Dendritic cell treated with granulocyte-macrophage colony-stimulating factor and Interleukin-4, amounts not matched to agents 40 ng/mL and 50 ng/mL, for 4 days (primary cell): ENCODE measurements around the gene RPS15.

Source experiments
- H3K27ac Mint-ChIP-seq: one replicate; pipeline ENCODE4 v1.8.0; 2022; ENCODE audit warnings: mild to moderate bottlenecking, mixed read lengths
- H3K27me3 Mint-ChIP-seq: one replicate; pipeline ENCODE4 v1.8.0; 2022; ENCODE audit warnings: mild to moderate bottlenecking, mixed read lengths
- H3K36me3 Mint-ChIP-seq: one replicate; pipeline ENCODE4 v1.8.0; 2022; ENCODE audit warnings: low read depth, mixed read lengths
- H3K4me1 Mint-ChIP-seq: one replicate; pipeline ENCODE4 v1.8.0; 2022; ENCODE audit warnings: low read depth, mixed read lengths
- H3K4me3 Mint-ChIP-seq: one replicate; pipeline ENCODE4 v1.8.0; 2022; ENCODE audit warnings: mild to moderate bottlenecking, moderate library complexity, mixed read lengths
- H3K9me3 Mint-ChIP-seq: one replicate; pipeline ENCODE4 v1.8.0; 2022; ENCODE audit warnings: mixed read lengths
- intact Hi-C: fragments of 100-400 bp; cut with micrococcal nuclease; formaldehyde crosslinking; loops from one replicate; pipeline ENCODE4 v1.15.0; 2022

RPS15 gene

GRCh38 chr19:1438035-1438932 lies at the start of gene RPS15:
Gene RPS15 (plus strand): TSS chr19:1438396. CDS start chr19:1438426, 30 bp downstream.
- Mint-ChIP-seq H3K27ac (peak within 1 kb of the TSS; percentile 98), H3K4me3 (peak within 1 kb of the TSS; percentile 100), H3K36me3 (peaks cover 75% of the 10 kb centered on the region), H3K9me3 (no peaks in the 10 kb centered on the region), H3K4me1 (peaks cover 53% of the 10 kb centered on the region), H3K27me3 (no peaks in the 10 kb centered on the region)
- intact Hi-C loops = no loop called here

- H3K36me3 Mint-ChIP-seq = peaks cover 83% of the 10 kb centered on the region
- peaks cover 28% of the 10 kb centered on the region for H3K4me1 Mint-ChIP-seq
- intact Hi-C loops = no loop called here
- no peak overlapping the region for H3K4me3 Mint-ChIP-seq
- H3K27me3 Mint-ChIP-seq = no peaks in the 10 kb centered on the region
- no peak overlapping the region for H3K27ac Mint-ChIP-seq
- no peaks in the 10 kb centered on the region for H3K9me3 Mint-ChIP-seq
Observed at GRCh38 chr19:1388637-1389026, 49.6 kb upstream of the RPS15 start.

DNA sequence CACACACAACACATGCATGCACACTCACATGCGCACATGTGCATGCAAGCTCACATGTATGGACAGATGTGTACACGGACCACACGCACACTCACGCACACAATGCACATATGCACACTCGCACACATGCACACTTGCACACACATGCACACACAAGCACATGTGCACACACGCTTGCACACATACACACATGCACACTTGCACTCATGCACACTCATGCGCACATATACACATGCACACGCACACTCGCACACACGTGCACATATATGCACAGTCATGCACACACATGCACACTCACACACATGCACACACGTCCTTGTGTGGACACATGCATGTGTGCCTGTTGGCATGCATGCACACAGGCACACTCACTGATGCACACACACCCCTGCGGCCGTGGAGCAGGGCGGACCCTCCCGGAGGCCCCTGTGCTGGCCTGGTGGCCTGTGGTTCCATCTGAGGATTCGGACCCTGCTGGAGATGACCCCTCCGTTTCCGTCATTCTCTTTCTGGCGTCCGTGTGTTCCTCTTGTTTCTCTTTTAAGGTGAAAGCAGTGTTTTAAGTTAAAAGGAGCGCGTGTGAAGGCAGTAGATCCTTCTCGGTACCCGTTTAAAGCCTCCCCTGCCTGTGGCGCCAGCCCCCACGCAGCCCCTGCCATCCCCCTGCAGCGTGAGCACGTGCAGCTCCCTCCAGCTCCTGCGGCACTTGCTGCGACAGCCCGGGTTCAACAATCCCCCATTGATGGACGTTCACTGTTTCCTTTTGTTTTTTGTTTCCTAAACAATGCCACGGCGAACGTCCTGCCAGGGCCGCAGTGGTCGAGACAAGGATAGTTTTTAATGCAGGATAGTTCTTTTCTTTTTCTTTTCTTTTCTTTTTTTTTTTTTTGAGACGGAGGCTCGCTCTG lies 48.9 kb upstream of the RPS15 start:
- intact Hi-C loops = no loop called here
- Mint-ChIP-seq H3K27me3 (no peaks in the 10 kb centered on the region), H3K9me3 (no peaks in the 10 kb centered on the region), H3K27ac (no peak overlapping the region), H3K4me1 (peaks cover 28% of the 10 kb centered on the region), H3K4me3 (no peak overlapping the region), H3K36me3 (peaks cover 88% of the 10 kb centered on the region)

DNA sequence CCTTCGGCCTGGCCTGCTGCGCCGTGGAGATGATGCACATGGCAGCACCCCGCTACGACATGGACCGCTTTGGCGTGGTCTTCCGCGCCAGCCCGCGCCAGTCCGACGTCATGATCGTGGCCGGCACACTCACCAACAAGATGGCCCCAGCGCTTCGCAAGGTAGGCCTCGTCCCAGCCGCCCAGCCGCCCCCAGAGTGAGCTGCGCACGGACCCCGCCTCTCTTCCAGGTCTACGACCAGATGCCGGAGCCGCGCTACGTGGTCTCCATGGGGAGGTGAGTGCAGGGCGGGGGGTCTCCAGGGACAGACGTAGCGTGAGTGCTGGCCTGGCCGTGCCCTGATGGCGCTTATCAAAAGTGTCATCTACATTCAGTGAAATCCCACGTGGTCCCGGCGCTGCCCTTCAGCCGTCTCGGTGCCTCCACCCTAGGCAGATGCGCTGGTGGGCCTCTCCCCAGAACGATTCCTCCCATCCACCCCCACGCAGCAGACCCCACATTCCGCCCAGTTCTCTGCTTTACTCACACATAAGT lies 47.2 kb upstream of the RPS15 start:
- peaks cover 16% of the 10 kb centered on the region for H3K4me1 Mint-ChIP-seq
- no peaks in the 10 kb centered on the region for H3K27me3 Mint-ChIP-seq
- H3K36me3 Mint-ChIP-seq = peaks cover 100% of the 10 kb centered on the region
- intact Hi-C loops = no loop called here
- H3K9me3 Mint-ChIP-seq = no peaks in the 10 kb centered on the region
- no peak overlapping the region for H3K27ac Mint-ChIP-seq
- H3K4me3 Mint-ChIP-seq = no peak overlapping the region

DNA sequence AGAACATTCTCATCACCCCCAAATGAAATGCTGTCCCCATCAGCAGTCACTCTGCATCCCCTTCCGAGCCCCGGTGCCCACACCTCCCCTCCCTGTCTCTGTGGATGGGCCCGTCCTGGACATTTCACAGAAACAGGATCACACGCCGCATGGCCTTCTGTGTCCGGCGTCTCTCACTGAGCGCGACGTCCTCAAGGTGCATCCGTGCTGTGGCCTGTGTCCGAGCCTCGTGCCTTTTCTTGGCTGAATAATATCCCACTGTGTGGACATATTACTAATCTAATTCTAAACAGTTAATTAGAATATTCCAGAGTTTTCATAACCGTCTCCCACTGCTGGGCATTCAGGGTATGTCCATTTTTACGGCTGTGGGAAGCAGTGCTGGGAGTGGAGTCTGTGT lies 45.8 kb upstream of the RPS15 start:
- Mint-ChIP-seq H3K4me3 (no peak overlapping the region), H3K27me3 (no peaks in the 10 kb centered on the region), H3K27ac (no peak overlapping the region), H3K9me3 (no peaks in the 10 kb centered on the region), H3K4me1 (peaks cover 19% of the 10 kb centered on the region), H3K36me3 (peaks cover 88% of the 10 kb centered on the region)
- intact Hi-C loops = no loop called here

GRCh38 chr19:1392939-1393530 lies 45.2 kb upstream of the RPS15 start:
- peaks cover 82% of the 10 kb centered on the region for H3K36me3 Mint-ChIP-seq
- no peak overlapping the region for H3K4me3 Mint-ChIP-seq
- H3K27ac Mint-ChIP-seq = no peak overlapping the region
- H3K9me3 Mint-ChIP-seq = no peaks in the 10 kb centered on the region
- peaks cover 22% of the 10 kb centered on the region for H3K4me1 Mint-ChIP-seq
- intact Hi-C loops = no loop called here
- no peaks in the 10 kb centered on the region for H3K27me3 Mint-ChIP-seq

DNA sequence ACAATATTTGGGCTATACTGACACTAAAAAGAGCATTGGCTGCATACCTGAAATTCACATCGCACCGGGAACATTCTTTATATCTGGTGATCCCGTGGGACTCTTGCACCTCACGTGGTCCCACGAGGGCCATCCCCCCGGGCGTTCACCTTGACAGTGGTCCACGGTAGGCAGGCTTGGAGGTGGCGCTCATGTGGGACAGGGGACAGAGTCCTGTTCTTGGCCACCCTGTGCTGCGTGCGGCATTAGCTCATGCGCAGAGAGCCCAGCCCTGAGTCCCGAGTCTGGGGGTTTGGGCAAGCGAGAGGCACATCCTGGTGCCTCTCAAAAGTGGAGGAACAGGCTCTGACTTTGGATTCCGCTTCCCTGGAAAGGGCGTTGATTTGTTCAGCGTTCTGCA lies 44.4 kb upstream of the RPS15 start:
- intact Hi-C loops = no loop called here
- Mint-ChIP-seq H3K27ac (no peak overlapping the region), H3K27me3 (peaks cover 2% of the 10 kb centered on the region)

GRCh38 chr19:1394252-1395193 lies 43.7 kb upstream of the RPS15 start:
- Mint-ChIP-seq H3K9me3 (no peaks in the 10 kb centered on the region), H3K27me3 (peaks cover 9% of the 10 kb centered on the region), H3K4me1 (peaks cover 22% of the 10 kb centered on the region), H3K4me3 (no peak overlapping the region), H3K36me3 (peaks cover 67% of the 10 kb centered on the region), H3K27ac (no peak overlapping the region)
- intact Hi-C loops = no loop called here

More for the DNA sequence above, 44.4 kb upstream of the RPS15 start:
- no peaks in the 10 kb centered on the region for H3K9me3 Mint-ChIP-seq
- no peak overlapping the region for H3K4me3 Mint-ChIP-seq
- peaks cover 74% of the 10 kb centered on the region for H3K36me3 Mint-ChIP-seq
- H3K4me1 Mint-ChIP-seq = peaks cover 22% of the 10 kb centered on the region

DNA sequence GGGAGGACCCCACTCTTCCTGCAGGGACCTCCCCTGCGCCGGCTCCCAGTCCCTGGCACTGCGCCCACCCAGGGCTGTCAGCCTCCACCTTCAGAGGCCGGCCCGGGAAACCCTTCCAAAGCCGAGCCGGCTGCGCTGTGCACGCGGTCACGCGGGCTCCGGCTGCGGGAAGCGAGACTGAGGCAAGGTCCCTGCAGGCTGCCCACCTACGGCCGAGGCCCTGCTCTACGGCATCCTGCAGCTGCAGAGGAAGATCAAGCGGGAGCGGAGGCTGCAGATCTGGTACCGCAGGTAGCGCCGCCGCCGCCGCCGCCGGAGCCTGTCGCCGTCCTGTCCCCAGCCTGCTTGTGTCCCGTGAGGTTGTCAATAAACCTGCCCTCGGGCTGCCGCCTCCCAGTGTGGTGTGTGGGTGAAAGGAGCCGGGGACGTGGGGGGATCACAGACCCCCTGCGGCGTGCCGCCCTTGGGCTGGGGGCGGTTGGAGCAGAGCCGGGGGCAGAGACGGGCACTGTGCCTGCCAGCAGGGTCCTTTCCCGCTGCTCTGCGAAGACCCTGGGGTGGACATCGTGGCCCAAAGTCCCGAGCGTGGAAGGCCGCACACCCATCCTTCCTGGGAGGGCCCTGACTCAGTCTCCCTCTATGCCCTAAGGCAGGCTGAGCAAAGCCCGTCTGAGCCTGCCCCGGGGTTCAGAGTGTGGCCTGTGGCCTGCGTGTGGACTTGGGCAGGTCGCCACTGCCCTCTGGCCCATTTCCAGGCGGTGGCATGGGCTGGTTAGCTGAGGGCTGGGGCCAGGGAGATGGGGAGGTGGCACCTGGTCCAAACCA lies 42.8 kb upstream of the RPS15 start:
- peaks cover 16% of the 10 kb centered on the region for H3K27me3 Mint-ChIP-seq
- peaks cover 22% of the 10 kb centered on the region for H3K4me1 Mint-ChIP-seq

GRCh38 chr19:1396019-1396767 lies 42.0 kb upstream of the RPS15 start:
- intact Hi-C loops = no loop called here
- Mint-ChIP-seq H3K27me3 (peaks cover 22% of the 10 kb centered on the region), H3K36me3 (peaks cover 50% of the 10 kb centered on the region), H3K27ac (no peak overlapping the region), H3K9me3 (no peaks in the 10 kb centered on the region), H3K4me1 (peaks cover 22% of the 10 kb centered on the region), H3K4me3 (no peak overlapping the region)

More for the DNA sequence above, 42.8 kb upstream of the RPS15 start:
- intact Hi-C loops = no loop called here
- peaks cover 58% of the 10 kb centered on the region for H3K36me3 Mint-ChIP-seq
- H3K9me3 Mint-ChIP-seq = no peaks in the 10 kb centered on the region
- H3K4me3 Mint-ChIP-seq = no peak overlapping the region
- no peak overlapping the region for H3K27ac Mint-ChIP-seq

DNA sequence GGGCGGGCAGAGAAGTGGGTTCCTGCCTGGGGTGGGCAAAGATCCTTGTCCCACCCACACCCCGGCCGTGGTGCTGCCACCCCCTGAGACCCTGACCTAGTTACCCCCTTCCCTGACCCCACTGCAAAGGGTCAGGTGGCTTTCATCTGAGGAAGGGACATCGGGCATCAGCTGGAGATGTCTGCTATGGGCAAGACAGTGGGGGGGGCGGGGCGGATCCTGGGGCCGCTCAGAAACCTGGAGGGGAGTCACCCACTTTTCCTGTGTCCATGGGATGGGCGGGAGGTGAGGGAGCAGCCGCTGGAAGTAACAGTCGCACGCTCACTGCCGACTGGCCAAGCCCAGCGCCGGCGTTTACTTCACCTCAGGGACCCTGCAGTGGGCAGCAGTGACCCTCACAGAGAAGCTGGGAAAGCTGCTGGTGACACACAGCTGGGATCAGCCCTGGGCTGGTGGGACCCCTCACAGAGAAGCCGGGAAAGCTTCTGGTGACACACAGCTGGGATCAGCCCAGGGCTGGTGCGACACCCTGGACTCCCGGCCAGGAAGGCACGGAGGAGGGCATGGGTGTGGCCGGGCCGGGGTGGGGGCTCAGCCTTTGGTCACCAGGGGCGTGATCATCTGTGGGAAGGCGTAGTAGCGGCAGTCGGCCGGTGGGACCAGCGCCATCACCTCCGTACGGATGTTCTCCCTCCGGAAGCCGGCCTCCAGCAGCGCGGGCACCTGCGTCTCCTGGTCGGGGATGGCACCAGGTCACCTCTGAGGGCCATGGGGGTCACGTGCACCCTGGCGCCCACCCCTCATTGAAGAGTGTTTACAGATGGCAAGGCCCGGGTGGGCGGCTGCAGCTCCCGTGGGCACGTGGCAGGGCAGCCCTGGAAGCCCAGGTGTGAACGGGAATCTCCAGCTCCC lies 41.2 kb upstream of the RPS15 start:
- Mint-ChIP-seq H3K27ac (peak overlapping the region; percentile 37), H3K4me3 (no peak overlapping the region), H3K9me3 (no peaks in the 10 kb centered on the region), H3K36me3 (peaks cover 42% of the 10 kb centered on the region), H3K4me1 (peaks cover 22% of the 10 kb centered on the region), H3K27me3 (peaks cover 26% of the 10 kb centered on the region)
- intact Hi-C loops = no loop called here
